ENCODE measurements around the gene FGGY.

FGGY gene

GRCh38 chr1:59505596-59506028 is 208.7 kb downstream of the FGGY start:
- DNase-seq (ENCODE audit: extremely low spot score): no peak
- CTCF ChIA-PET: interaction anchor here (1.0 kb wide), 1 partner anchor 23 kb away, joined by 4 read pairs; no protein-coding TSS in a partner anchor
- POLR2A ChIA-PET: no interaction called here
- TF ChIP-seq CTCF (IDR thresholded peaks at IDR 0.05; ENCODE audit: control extremely low read depth, extremely low read depth, low read depth, missing control alignments): no peak

GRCh38 chr1:59506952-59507351 is 210.1 kb downstream of the FGGY start:
- TF ChIP-seq CTCF (IDR thresholded peaks at IDR 0.05; ENCODE audit: control extremely low read depth, extremely low read depth, low read depth, missing control alignments): no peak
- POLR2A ChIA-PET: no interaction called here
- peak; percentile 31 for DNase-seq (ENCODE audit: extremely low spot score)
- CTCF ChIA-PET: no interaction called here

GRCh38 chr1:59509341-59509875 is 212.5 kb downstream of the FGGY start:
- POLR2A ChIA-PET: no interaction called here
- TF ChIP-seq CTCF (IDR thresholded peaks at IDR 0.05; ENCODE audit: control extremely low read depth, extremely low read depth, low read depth, missing control alignments): no peak
- CTCF ChIA-PET: interaction anchor here (1.5 kb wide), 1 partner anchor 20 kb away, joined by 3 read pairs; no protein-coding TSS in a partner anchor
- DNase-seq (ENCODE audit: extremely low spot score): no peak

GRCh38 chr1:59510249-59510648 is 213.4 kb downstream of the FGGY start:
- ChIA-PET CTCF (interaction anchor here (1.5 kb wide), 1 partner anchor 21 kb away, joined by 3 read pairs; no protein-coding TSS in a partner anchor), POLR2A (no interaction called here)
- TF ChIP-seq CTCF (IDR thresholded peaks at IDR 0.05; ENCODE audit: control extremely low read depth, extremely low read depth, low read depth, missing control alignments): no peak
- DNase-seq (ENCODE audit: extremely low spot score): no peak

GRCh38 chr1:59511476-59512465 is 214.9 kb downstream of the FGGY start:
- ChIA-PET CTCF (no interaction called here), POLR2A (no interaction called here)
- no peak for TF ChIP-seq CTCF (IDR thresholded peaks at IDR 0.05; ENCODE audit: control extremely low read depth, extremely low read depth, low read depth, missing control alignments)
- DNase-seq (ENCODE audit: extremely low spot score): no peak

GRCh38 chr1:59512702-59513101 is 215.8 kb downstream of the FGGY start:
- no peak for TF ChIP-seq CTCF (IDR thresholded peaks at IDR 0.05; ENCODE audit: control extremely low read depth, extremely low read depth, low read depth, missing control alignments)
- DNase-seq (ENCODE audit: extremely low spot score): no peak
- ChIA-PET CTCF (no interaction called here), POLR2A (no interaction called here)
